Testis (tissue), 3 donors: ENCODE data around the gene BNC1. TPM values are rescaled to one million over a fixed set of nuclear protein-coding genes. Genes with fewer than 3 reads are reported as not detected.
A peak's percentile ranks its signal among the peaks of the same experiment; 100 is the strongest.

ENCODE experiments used
- DNase-seq: peaks from one replicate; pipeline ENCODE4 v3.0.0-alpha.2; 2019
- H3K27ac ChIP-seq, 2 donors: fragments of 200-600 bp; sonication (generic); one replicate each; pipeline ENCODE4 v1.5.1; 2019
- H3K27me3 ChIP-seq: fragments of 200-600 bp; sonication (generic); one replicate; pipeline ENCODE4 v1.5.1; 2019
- H3K36me3 ChIP-seq: fragments of 200-600 bp; sonication (generic); one replicate; pipeline ENCODE4 v1.5.1; 2017; ENCODE audit warnings: low read depth; ENCODE audit errors: missing control alignments
- H3K4me1 ChIP-seq: fragments of 200-600 bp; sonication (generic); one replicate; pipeline ENCODE4 v1.5.1; 2019
- H3K4me3 ChIP-seq, 2 donors: fragments of 200-600 bp; sonication (generic); one replicate each; pipeline ENCODE4 v1.5.1; 2017 to 2019
- H3K9me3 ChIP-seq: fragments of 200-600 bp; sonication (generic); one replicate; pipeline ENCODE4 v1.5.1; 2017
- POLR2A ChIP-seq: fragments of 450-650 bp; IDR thresholded peaks from one replicate; pipeline ENCODE4 v1.6.1; 2017; ENCODE audit warnings: antibody characterized with exemption, mild to moderate bottlenecking, moderate library complexity
- WGBS, 2 donors: methylation state at CpG; one replicate each; pipeline ENCODE4 v1.1.5; 2018; 5-methylcytosine and 5-hydroxymethylcytosine counted together
- intact Hi-C: fragments of 100-400 bp; cut with DNase I; formaldehyde crosslinking; loops from one replicate; pipeline ENCODE4 v1.15.1; 2023; ENCODE audit warnings: low total_unique reads
- polyA plus RNA-seq: library from polyadenylated mRNA; stranded (reverse); fragments of 350-450 nt; fragmentation: Illumina TruSeq; extraction: RNeasy Lipid Tissue Mini Kit (QIAGEN cat#74804); gene quantifications from one replicate; pipeline ENCODE4 v1.2.3, GENCODE V29; 2014; ENCODE audit warnings: low read depth, low replicate concordance; ENCODE audit not compliant: insufficient read depth
- total RNA-seq, 2 donors: library from RNA; depleted of rRNA; stranded (reverse); fragments of >200 nt; gene quantifications; one replicate each; pipeline ENCODE4 v1.2.3, GENCODE V29; 2016
- TF ChIP-seq, protein P1 (sequence below), 3 experiments: fragments of 450-650 bp in 2 of 3; fragments of 200-600 bp in 1 of 3; sonication (generic) in 1 of 3; IDR thresholded peaks; one replicate each; pipeline ENCODE4 v1.5.1; 2016 to 2019; ENCODE audit warnings: antibody characterized with exemption in 3 of 3, mild to moderate bottlenecking in 2 of 3, moderate library complexity in 1 of 3

The BNC1 gene
- total and polyA plus RNA-seq, 3 donors from 2014 or later = 26.2 to 75.4 (median 32.7) TPM

- no peaks in the 10 kb centered on the region for H3K27me3 ChIP-seq
- WGBS, 2 donors = 0 to 1% methylated on average over 30 to 37 of the region's 94 CpGs
- peak; percentile 79 for DNase-seq
- H3K9me3 ChIP-seq = no peaks in the 10 kb centered on the region
- H3K4me1 ChIP-seq = peaks cover 12% of the 10 kb centered on the region
- intact Hi-C loops = no loop called here
- TF ChIP-seq POLR2A = no peak
- TF ChIP-seq, protein P1, sequence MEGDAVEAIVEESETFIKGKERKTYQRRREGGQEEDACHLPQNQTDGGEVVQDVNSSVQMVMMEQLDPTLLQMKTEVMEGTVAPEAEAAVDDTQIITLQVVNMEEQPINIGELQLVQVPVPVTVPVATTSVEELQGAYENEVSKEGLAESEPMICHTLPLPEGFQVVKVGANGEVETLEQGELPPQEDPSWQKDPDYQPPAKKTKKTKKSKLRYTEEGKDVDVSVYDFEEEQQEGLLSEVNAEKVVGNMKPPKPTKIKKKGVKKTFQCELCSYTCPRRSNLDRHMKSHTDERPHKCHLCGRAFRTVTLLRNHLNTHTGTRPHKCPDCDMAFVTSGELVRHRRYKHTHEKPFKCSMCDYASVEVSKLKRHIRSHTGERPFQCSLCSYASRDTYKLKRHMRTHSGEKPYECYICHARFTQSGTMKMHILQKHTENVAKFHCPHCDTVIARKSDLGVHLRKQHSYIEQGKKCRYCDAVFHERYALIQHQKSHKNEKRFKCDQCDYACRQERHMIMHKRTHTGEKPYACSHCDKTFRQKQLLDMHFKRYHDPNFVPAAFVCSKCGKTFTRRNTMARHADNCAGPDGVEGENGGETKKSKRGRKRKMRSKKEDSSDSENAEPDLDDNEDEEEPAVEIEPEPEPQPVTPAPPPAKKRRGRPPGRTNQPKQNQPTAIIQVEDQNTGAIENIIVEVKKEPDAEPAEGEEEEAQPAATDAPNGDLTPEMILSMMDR (IDR thresholded peaks at IDR 0.05) = peak in 1 of 3 experiments; percentile 6
- H3K27ac ChIP-seq = peak within 1 kb of the TSS; percentile 96 to 97
- no peaks in the 10 kb centered on the region for H3K36me3 ChIP-seq
- H3K4me3 ChIP-seq = peak within 1 kb of the TSS; percentile 83 to 96
Measured at GRCh38 chr15:83207660-83208366, 76.7 kb downstream of the BNC1 start, which contains the start of gene HDGFL3. Gene HDGFL3 (minus strand): TSS chr15:83207823. CDS start chr15:83207414, 409 bp downstream.

DNA sequence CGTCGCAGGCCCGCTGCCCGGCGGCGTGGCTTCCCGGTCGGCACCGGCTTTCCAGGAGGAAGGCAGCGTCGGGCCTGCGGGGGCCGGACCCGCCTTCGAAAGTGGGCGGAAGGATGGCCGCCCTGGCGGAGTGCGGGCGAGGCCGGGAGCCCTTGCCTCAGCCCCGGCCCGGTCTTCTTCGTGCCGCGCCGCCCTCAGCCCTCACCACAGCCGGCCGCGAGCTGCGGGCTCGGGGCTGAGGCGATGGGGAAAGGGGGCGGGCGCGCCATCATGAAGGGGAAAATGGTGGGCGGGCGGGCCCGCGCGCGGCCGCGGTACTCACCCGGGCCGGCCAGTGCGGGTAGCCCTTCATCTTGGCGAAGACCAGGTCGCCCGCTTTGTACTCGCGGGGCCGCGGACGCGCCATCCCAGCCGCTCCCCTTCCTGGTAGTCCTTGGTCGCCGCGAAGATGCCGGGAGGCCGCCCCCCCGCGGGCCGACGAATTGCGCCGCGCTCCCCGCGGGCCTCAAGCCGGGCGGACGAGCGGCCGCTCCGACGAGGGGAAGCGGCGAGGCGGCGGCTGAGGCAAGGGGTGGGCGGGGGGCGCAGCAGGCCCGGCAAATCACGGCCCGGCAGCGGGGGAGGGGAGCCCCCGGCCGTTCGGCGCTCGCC is 77.3 kb downstream of the BNC1 start:
- no peaks in the 10 kb centered on the region for H3K36me3 ChIP-seq
- H3K9me3 ChIP-seq = no peaks in the 10 kb centered on the region
- peak overlapping the region; percentile 96 to 97 for H3K27ac ChIP-seq
- H3K4me3 ChIP-seq = peak overlapping the region; percentile 83 to 96
- TF ChIP-seq POLR2A = no peak
- TF ChIP-seq, protein P1 (IDR thresholded peaks at IDR 0.05) = no peak
- WGBS, 2 donors = 0% methylated on average over 65 of the region's 93 CpGs; no CpG with 5 or more reads in 1 of the 2 donors
- no peaks in the 10 kb centered on the region for H3K27me3 ChIP-seq
- DNase-seq = peak; percentile 52
- intact Hi-C loops = no loop called here
- H3K4me1 ChIP-seq = peaks cover 15% of the 10 kb centered on the region

DNA sequence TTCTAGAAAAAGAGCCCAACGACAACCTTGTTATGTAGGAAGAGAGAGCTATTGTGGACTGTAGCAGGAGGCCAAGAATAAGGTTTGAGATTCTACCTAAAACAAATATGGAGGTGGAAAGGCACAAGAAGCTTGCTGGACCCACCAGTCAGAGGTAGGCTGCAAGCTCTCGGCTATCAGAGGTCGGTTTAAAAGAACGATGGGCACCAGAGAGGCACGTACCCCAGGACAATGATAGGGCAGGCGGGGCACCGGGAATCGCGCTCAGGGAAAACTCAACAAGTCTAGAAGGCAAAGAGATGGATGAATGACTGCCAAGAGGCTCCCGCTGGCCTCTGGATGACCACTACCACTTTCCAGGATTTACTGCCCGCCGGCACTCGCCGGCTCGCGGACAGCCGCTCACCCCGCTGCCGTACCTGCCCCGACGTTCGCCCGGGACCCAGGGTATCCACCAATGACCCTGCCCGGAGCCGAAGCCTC is 77.9 kb downstream of the BNC1 start:
- WGBS, 2 donors = 1% methylated on average over 11 to 25 of the region's 25 CpGs
- Histone ChIP-seq H3K36me3 (no peaks in the 10 kb centered on the region), H3K4me3 (peak overlapping the region; percentile 83 to 96), H3K4me1 (peaks cover 15% of the 10 kb centered on the region), H3K9me3 (no peaks in the 10 kb centered on the region), H3K27me3 (no peaks in the 10 kb centered on the region), H3K27ac (peak overlapping the region; percentile 96 to 97)
- peak; percentile 50 for DNase-seq
- TF ChIP-seq, protein P1 (IDR thresholded peaks at IDR 0.05) = no peak
- TF ChIP-seq POLR2A = no peak
- intact Hi-C loops = no loop called here

Other genes starting within 250 kb of the BNC1 start
- 100 to 1,000 TPM in 1 of 2 donors, 10 to 100 TPM in 1; 94.6 to 104 TPM for gene BTBD1, start 217.4 kb downstream of the BNC1 start, total RNA-seq
- gene BTBD1, start 217.4 kb downstream of the BNC1 start, polyA plus RNA-seq = 118 TPM
- gene TM6SF1, start 177.0 kb downstream of the BNC1 start, total RNA-seq = 1 to 10 TPM; 3.0 to 5.0 TPM
- 9.7 TPM for gene TM6SF1, start 177.0 kb downstream of the BNC1 start, polyA plus RNA-seq
- 10 to 100 TPM; 87.1 to 94.6 TPM for gene HDGFL3, start 76.8 kb downstream of the BNC1 start, total RNA-seq
- 130 TPM for gene HDGFL3, start 76.8 kb downstream of the BNC1 start, polyA plus RNA-seq
- gene SH3GL3, start 162.7 kb upstream of the BNC1 start, total RNA-seq = 100 to 1,000 TPM in 1 of 2 donors, 10 to 100 TPM in 1; 36.3 to 135 TPM
- gene SH3GL3, start 162.7 kb upstream of the BNC1 start, polyA plus RNA-seq = 112 TPM